A549 (cell line): ENCODE data around the gene COLEC12. TPM values are rescaled to one million over a fixed set of nuclear protein-coding genes. Genes with fewer than 3 reads are reported as not detected.

Source experiments
- ATAC-seq, 2 experiments: fragments of 200-7000 bp in 1 of 2; fragments of >200 bp in 1 of 2; cut with Nextera tagmentation in 1 of 2; cut with Tn5 transposase in 1 of 2; 3 replicates each; pipeline versions ENCODE4 v1.8.0 to v1.9.1; 2018 to 2020; ENCODE audit warnings: mild to moderate bottlenecking in 1 of 2, moderate library complexity in 1 of 2
- CTCF ChIA-PET: fragments of 300-600 bp; sonication (Branson Sonifier 250); formaldehyde crosslinking; extraction: SDS; loops from one replicate; lab custom pipeline; 2021; ENCODE audit warnings: antibody characterized with exemption, inconsistent platforms; lab: Yijun Ruan, JAX
- POLR2A ChIA-PET: fragments of 350-600 bp; formaldehyde crosslinking; extraction: SDS; loops from one replicate; lab custom pipeline; 2021; ENCODE audit warnings: antibody characterized with exemption, inconsistent platforms; lab: Yijun Ruan, JAX
- DNase-seq, 2 experiments: peaks; one replicate each; pipeline versions ENCODE4 v3.0.0 to v3.0.0-alpha.2; 2011 to 2016; ENCODE audit warnings: low read depth in 1 of 2, low spot score in 1 of 2
- FAIRE-seq: peaks from 2 replicates; lab custom pipeline; 2011; peaks lifted over from hg19 to GRCh38; lab: Jason Lieb, UNC
- H3K27ac ChIP-seq, 2 experiments: fragments of >200 bp; sonication (Bioruptor Twin); formaldehyde crosslinking; 3 replicates each; pipeline ENCODE4 v1.5.1; 2016 to 2017
- H3K4me1 ChIP-seq: fragments of >200 bp; sonication (Bioruptor Twin); formaldehyde crosslinking; 3 replicates; pipeline ENCODE4 v1.6.1; 2016
- H3K4me2 ChIP-seq: fragments of >200 bp; sonication (Bioruptor Twin); formaldehyde crosslinking; 3 replicates; pipeline ENCODE4 v1.6.1; 2016
- H3K4me3 ChIP-seq: fragments of >200 bp; sonication (Bioruptor Twin); formaldehyde crosslinking; 3 replicates; pipeline ENCODE4 v1.5.1; 2016
- H3K9me3 ChIP-seq: fragments of >200 bp; sonication (Bioruptor Twin); formaldehyde crosslinking; 3 replicates; pipeline ENCODE4 v1.6.1; 2016
- CHD4 ChIP-seq: fragments of 200-600 bp; sonication (generic); IDR thresholded peaks from 2 replicates; pipeline ENCODE4 v1.6.1; 2016; ENCODE audit warnings: antibody characterized with exemption, mild to moderate bottlenecking, borderline replicate concordance
- FOSL2 ChIP-seq, 2 experiments: fragments of 450-650 bp in 1 of 2; fragments of >200 bp in 1 of 2; sonication (Bioruptor Twin) in 1 of 2; formaldehyde crosslinking; IDR thresholded peaks; 2 replicates each; pipeline versions ENCODE4 v1.5.0 to v1.6.1; 2016 to 2020; ENCODE audit warnings: mild to moderate bottlenecking in 1 of 2, moderate library complexity in 1 of 2
- HOXA7 ChIP-seq: fragments of 250-450 bp; sonication (Bioruptor Pico); IDR thresholded peaks from 2 replicates; pipeline ENCODE4 v1.5.0; 2020; ENCODE audit warnings: mild to moderate bottlenecking, moderate library complexity
- HOXB13 ChIP-seq: fragments of 250-450 bp; sonication (Bioruptor Pico); IDR thresholded peaks from 2 replicates; pipeline ENCODE4 v1.5.0; 2020; ENCODE audit warnings: low read depth, mild to moderate bottlenecking, moderate library complexity
- HOXB5 ChIP-seq: fragments of 250-450 bp; sonication (Bioruptor Pico); IDR thresholded peaks from 2 replicates; pipeline ENCODE4 v1.5.0; 2020; ENCODE audit warnings: mild to moderate bottlenecking, moderate library complexity
- JUN ChIP-seq, 2 experiments: fragments of >200 bp; sonication (Bioruptor Twin); formaldehyde crosslinking; IDR thresholded peaks; 2 replicates in 1 of 2; 3 replicates in 1 of 2; pipeline ENCODE4 v1.6.1; 2016 to 2017
- MAZ ChIP-seq: fragments of 150-350 bp; IDR thresholded peaks from 2 replicates; pipeline ENCODE4 v1.6.1; 2014; ENCODE audit warnings: antibody characterized with exemption, low read depth, low read length, borderline replicate concordance
- RARB ChIP-seq: fragments of 250-450 bp; sonication (Bioruptor Pico); IDR thresholded peaks from 2 replicates; pipeline ENCODE4 v1.8.0; 2021; ENCODE audit warnings: mild to moderate bottlenecking, moderate library complexity
- RCOR1 ChIP-seq: fragments of 150-350 bp; IDR thresholded peaks from 2 replicates; pipeline ENCODE4 v1.6.1; 2014; ENCODE audit warnings: antibody characterized with exemption, low read length, low read depth
- RFX5 ChIP-seq: fragments of 450-650 bp; IDR thresholded peaks from 2 replicates; pipeline ENCODE4 v1.7.1; 2014; ENCODE audit warnings: antibody characterized with exemption, mild to moderate bottlenecking, moderate library complexity
- SMC3 ChIP-seq: fragments of >200 bp; sonication (Bioruptor Twin); formaldehyde crosslinking; IDR thresholded peaks from 3 replicates; pipeline ENCODE4 v1.6.1; 2018; ENCODE audit warnings: inconsistent platforms
- SREBF2 ChIP-seq: fragments of 450-650 bp; IDR thresholded peaks from 2 replicates; pipeline ENCODE4 v1.6.1; 2014; ENCODE audit warnings: mild to moderate bottlenecking, moderate library complexity
- USF2 ChIP-seq: fragments of 450-650 bp; IDR thresholded peaks from 2 replicates; pipeline ENCODE4 v1.6.1; 2014; ENCODE audit warnings: antibody characterized with exemption
- ZFP36 ChIP-seq: fragments of 450-650 bp; IDR thresholded peaks from 2 replicates; pipeline ENCODE4 v1.6.1; 2014; ENCODE audit warnings: borderline replicate concordance; ENCODE audit not compliant: partially characterized antibody
- WGBS: methylation state at CpG from one replicate; pipeline ENCODE4 v1.1.6; 2017; ENCODE audit errors: missing lambda C conversion rate; 5-methylcytosine and 5-hydroxymethylcytosine counted together
- polyA plus RNA-seq, 4 experiments: library from polyadenylated mRNA; depleted of rRNA in 3 of 4; stranded (reverse); fragments of >200 nt; fragmentation: RNase III in 1 of 4; extraction: RNeasy Plus Mini Kit Qiagen cat#74134 plus additional on column Dnase treatment in 1 of 4; gene quantifications; 2 replicates in 3 of 4; 3 replicates in 1 of 4; pipeline ENCODE4 v1.2.3, GENCODE V29; 2011 to 2017
- TF ChIP-seq, protein P1 (sequence below): fragments of 150-350 bp; IDR thresholded peaks from 2 replicates; pipeline ENCODE4 v1.6.1; 2014; ENCODE audit warnings: low read depth, mild to moderate bottlenecking, low read length
- TF ChIP-seq, protein P2 (sequence below): fragments of >200 bp; sonication (Bioruptor Twin); formaldehyde crosslinking; IDR thresholded peaks from 3 replicates; pipeline ENCODE4 v1.6.1; 2016
- TF ChIP-seq, protein P3 (sequence below): fragments of 250-450 bp; sonication (Bioruptor Pico); IDR thresholded peaks from 2 replicates; pipeline ENCODE4 v1.5.0; 2020; ENCODE audit warnings: low read depth, mild to moderate bottlenecking, moderate library complexity
- TF ChIP-seq, protein P4 (sequence below): fragments of 200-600 bp; sonication (generic); IDR thresholded peaks from 2 replicates; pipeline ENCODE4 v1.6.1; 2016; ENCODE audit warnings: antibody characterized with exemption, mild to moderate bottlenecking, moderate library complexity
- TF ChIP-seq, protein P5 (sequence below): fragments of >200 bp; sonication (Bioruptor Twin); formaldehyde crosslinking; IDR thresholded peaks from 2 replicates; pipeline ENCODE4 v1.6.1; 2016

Gene COLEC12
- polyA plus RNA-seq, 2 of the 4 experiments (the other 2 are of a cell fraction) = 0.01 TPM; not detected in 1

- TF ChIP-seq FOSL2 (IDR thresholded peaks at IDR 0.05) (no peak), FOSL2 (CRISPR knock-in tag; IDR thresholded peaks at IDR 0.05) (no peak)
- TF ChIP-seq, protein P1, sequence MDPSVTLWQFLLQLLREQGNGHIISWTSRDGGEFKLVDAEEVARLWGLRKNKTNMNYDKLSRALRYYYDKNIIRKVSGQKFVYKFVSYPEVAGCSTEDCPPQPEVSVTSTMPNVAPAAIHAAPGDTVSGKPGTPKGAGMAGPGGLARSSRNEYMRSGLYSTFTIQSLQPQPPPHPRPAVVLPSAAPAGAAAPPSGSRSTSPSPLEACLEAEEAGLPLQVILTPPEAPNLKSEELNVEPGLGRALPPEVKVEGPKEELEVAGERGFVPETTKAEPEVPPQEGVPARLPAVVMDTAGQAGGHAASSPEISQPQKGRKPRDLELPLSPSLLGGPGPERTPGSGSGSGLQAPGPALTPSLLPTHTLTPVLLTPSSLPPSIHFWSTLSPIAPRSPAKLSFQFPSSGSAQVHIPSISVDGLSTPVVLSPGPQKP = no peak
- TF ChIP-seq, protein P2, sequence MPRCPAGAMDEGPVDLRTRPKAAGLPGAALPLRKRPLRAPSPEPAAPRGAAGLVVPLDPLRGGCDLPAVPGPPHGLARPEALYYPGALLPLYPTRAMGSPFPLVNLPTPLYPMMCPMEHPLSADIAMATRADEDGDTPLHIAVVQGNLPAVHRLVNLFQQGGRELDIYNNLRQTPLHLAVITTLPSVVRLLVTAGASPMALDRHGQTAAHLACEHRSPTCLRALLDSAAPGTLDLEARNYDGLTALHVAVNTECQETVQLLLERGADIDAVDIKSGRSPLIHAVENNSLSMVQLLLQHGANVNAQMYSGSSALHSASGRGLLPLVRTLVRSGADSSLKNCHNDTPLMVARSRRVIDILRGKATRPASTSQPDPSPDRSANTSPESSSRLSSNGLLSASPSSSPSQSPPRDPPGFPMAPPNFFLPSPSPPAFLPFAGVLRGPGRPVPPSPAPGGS = no peak
Observed at GRCh38 chr18:452816-453215, 47.7 kb downstream of the COLEC12 start (continued).

- no peaks in the 10 kb centered on the region for H3K9me3 ChIP-seq
- H3K4me1 ChIP-seq = no peaks in the 10 kb centered on the region
- TF ChIP-seq HOXB5 (CRISPR knock-in tag) (no peak), JUN (IDR thresholded peaks at IDR 0.05) (no peak), RFX5 (no peak)
- WGBS = 17% methylated on average over 6 of the region's 8 CpGs
- ChIA-PET POLR2A (no interaction called here), CTCF (interaction anchor here (0.8 to 0.9 kb wide), 2 partner anchors 61 to 136 kb away, joined by 4 to 6 read pairs; no protein-coding TSS in a partner anchor)
- no peak overlapping the region for H3K27ac ChIP-seq
- no peak overlapping the region for H3K4me3 ChIP-seq
- H3K4me2 ChIP-seq = peak overlapping the region; percentile 28; the same call in 1 of the 3 replicates
- DNase-seq (no peak), ATAC-seq (peak; percentile 66 to 72; a peak in 5 of 6 replicates), FAIRE-seq (no peak)
Observed at GRCh38 chr18:449374-449773, 51.1 kb downstream of the COLEC12 start.

DNA sequence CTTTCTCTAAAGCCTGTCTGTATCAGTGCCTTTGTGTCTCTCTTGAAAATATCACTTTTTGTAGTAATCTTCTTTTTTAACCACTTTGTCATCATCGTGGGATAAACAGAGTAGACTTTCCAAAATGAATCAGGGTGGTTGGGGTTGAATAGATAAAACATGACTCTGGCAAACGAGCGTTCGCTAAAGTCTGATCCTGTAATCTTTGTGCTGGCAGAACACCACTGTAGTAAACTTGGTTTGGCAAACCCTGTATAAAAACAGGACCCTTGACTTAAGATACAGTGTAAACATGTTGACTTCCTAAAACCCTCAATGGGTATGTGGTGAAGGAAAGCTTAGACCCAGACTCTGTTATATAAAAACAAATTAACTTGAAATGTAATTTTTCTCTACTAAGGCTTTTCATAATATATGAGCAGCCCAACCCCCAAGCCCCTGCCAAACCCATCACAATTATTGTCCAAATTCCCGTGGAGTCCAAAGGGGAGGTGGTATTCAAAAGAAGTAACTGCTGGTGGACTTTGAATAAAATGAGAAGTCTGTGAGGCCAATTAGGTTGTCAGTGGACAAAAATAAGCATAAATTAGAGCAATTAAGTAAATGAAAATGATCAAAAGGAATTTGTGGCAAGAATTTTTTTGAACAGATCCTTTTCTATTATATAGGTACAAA is 52.2 kb downstream of the COLEC12 start:
- CTCF ChIA-PET = no interaction called here
- WGBS = 48% methylated on average over 5 of the region's 5 CpGs
- no peak for FAIRE-seq

More for the DNA sequence above, 52.2 kb downstream of the COLEC12 start:
- no peaks in the 10 kb centered on the region for H3K4me1 ChIP-seq
- POLR2A ChIA-PET = no interaction called here
- no peaks in the 10 kb centered on the region for H3K9me3 ChIP-seq
- H3K4me2 ChIP-seq = no peak overlapping the region
- DNase-seq (no peak), ATAC-seq (no peak)
- H3K27ac ChIP-seq = no peak overlapping the region
- TF ChIP-seq, protein P3, sequence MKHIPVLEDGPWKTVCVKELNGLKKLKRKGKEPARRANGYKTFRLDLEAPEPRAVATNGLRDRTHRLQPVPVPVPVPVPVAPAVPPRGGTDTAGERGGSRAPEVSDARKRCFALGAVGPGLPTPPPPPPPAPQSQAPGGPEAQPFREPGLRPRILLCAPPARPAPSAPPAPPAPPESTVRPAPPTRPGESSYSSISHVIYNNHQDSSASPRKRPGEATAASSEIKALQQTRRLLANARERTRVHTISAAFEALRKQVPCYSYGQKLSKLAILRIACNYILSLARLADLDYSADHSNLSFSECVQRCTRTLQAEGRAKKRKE (CRISPR knock-in tag) = no peak
- TF ChIP-seq USF2 = no peak
- TF ChIP-seq MAZ = no peak
- TF ChIP-seq HOXB5 (CRISPR knock-in tag) = no peak
- TF ChIP-seq RARB (CRISPR knock-in tag) = no peak
- TF ChIP-seq HOXB13 (CRISPR knock-in tag) = no peak
- TF ChIP-seq HOXA7 (CRISPR knock-in tag) = no peak
- TF ChIP-seq, protein P4, sequence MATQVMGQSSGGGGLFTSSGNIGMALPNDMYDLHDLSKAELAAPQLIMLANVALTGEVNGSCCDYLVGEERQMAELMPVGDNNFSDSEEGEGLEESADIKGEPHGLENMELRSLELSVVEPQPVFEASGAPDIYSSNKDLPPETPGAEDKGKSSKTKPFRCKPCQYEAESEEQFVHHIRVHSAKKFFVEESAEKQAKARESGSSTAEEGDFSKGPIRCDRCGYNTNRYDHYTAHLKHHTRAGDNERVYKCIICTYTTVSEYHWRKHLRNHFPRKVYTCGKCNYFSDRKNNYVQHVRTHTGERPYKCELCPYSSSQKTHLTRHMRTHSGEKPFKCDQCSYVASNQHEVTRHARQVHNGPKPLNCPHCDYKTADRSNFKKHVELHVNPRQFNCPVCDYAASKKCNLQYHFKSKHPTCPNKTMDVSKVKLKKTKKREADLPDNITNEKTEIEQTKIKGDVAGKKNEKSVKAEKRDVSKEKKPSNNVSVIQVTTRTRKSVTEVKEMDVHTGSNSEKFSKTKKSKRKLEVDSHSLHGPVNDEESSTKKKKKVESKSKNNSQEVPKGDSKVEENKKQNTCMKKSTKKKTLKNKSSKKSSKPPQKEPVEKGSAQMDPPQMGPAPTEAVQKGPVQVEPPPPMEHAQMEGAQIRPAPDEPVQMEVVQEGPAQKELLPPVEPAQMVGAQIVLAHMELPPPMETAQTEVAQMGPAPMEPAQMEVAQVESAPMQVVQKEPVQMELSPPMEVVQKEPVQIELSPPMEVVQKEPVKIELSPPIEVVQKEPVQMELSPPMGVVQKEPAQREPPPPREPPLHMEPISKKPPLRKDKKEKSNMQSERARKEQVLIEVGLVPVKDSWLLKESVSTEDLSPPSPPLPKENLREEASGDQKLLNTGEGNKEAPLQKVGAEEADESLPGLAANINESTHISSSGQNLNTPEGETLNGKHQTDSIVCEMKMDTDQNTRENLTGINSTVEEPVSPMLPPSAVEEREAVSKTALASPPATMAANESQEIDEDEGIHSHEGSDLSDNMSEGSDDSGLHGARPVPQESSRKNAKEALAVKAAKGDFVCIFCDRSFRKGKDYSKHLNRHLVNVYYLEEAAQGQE = no peak
- no peak for TF ChIP-seq CHD4
- TF ChIP-seq RCOR1 = no peak
- no peak for TF ChIP-seq ZFP36
- TF ChIP-seq SREBF2 = no peak
- TF ChIP-seq, protein P5, sequence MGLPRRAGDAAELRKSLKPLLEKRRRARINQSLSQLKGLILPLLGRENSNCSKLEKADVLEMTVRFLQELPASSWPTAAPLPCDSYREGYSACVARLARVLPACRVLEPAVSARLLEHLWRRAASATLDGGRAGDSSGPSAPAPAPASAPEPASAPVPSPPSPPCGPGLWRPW = no peak
- no peak for TF ChIP-seq SMC3
- H3K4me3 ChIP-seq = no peak overlapping the region
